Uterus (tissue), 4 donors: ENCODE measurements around the gene LIMS2. TPM values are rescaled to one million over a fixed set of nuclear protein-coding genes. Genes with fewer than 3 reads are reported as not detected.

Source experiments
- total RNA-seq, 4 donors: library from RNA; depleted of rRNA in 3 of 4; stranded (reverse); fragments of >200 nt in 3 of 4; gene quantifications; one replicate each; pipeline versions ENCODE4 v1.1.0 to v1.2.4, GENCODE V29; 2014 to 2023
- donor health status: DM: yes; HTN: yes; CAD: no.

Gene LIMS2
- total RNA-seq, 4 donors from 2014 or later: 15.8 to 298 (median 66.2) TPM

Other genes starting within 250 kb of the LIMS2 start
- gene IWS1, start 149.0 kb downstream of the LIMS2 start, total RNA-seq: 10 to 100 TPM in 3 of 4 donors, 1 to 10 TPM in 1; 8.5 to 47.4 (median 33.1) TPM
- gene MYO7B, start 139.8 kb downstream of the LIMS2 start, total RNA-seq: under 1 TPM; 0.21 to 0.48 (median 0.28) TPM
- under 1 TPM in 1 of 4 donors, not detected in 3; 0.41 TPM for gene GPR17, start 29.4 kb downstream of the LIMS2 start, total RNA-seq
- gene SFT2D3, start 26.0 kb upstream of the LIMS2 start, total RNA-seq: 10 to 100 TPM in 2 of 4 donors, 1 to 10 TPM in 2; 5.9 to 27.2 (median 11.1) TPM
- gene WDR33, start 135.6 kb upstream of the LIMS2 start, total RNA-seq: 10 to 100 TPM; 27.4 to 98.2 (median 59.7) TPM
- 10 to 100 TPM in 2 of 4 donors, 1 to 10 TPM in 2; 3.3 to 38.5 (median 15.5) TPM for gene POLR2D, start 182.6 kb upstream of the LIMS2 start, total RNA-seq
- 10 to 100 TPM in 2 of 4 donors, 1 to 10 TPM in 2; 5.4 to 20.4 (median 13.7) TPM for gene AMMECR1L, start 210.4 kb upstream of the LIMS2 start, total RNA-seq